ENCODE data around the gene MYADML2.

Gene MYADML2

DNA sequence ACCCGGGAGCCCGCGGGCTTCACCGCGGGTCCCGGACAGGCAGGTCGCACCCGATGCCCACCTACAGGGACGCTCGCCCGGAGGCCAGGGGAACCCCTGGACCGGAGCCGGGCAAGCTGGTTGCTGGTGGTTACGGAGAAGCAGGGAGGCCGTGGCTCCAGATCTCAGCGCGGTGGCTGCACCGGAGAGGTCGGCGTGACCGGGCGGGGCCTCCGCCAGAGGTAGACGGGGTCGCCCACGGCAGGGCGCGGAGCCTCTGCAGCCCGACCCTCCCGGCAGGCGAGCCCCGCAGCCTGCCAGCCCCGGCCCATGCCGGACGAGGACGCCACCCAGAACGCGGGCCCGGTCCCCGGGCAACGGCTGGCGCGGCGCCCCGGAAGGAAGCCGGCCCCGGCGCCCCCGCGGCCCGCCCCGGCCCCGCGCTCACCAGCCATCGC lies 36.2 kb downstream of the MYADML2 start:
- TF ChIP-seq GATA3 (IDR thresholded peaks at IDR 0.05; ENCODE audit: low read depth, low read length) (no peak), GATA2 (IDR thresholded peaks at IDR 0.05; ENCODE audit: low read depth, low read length) (no peak)

DNA sequence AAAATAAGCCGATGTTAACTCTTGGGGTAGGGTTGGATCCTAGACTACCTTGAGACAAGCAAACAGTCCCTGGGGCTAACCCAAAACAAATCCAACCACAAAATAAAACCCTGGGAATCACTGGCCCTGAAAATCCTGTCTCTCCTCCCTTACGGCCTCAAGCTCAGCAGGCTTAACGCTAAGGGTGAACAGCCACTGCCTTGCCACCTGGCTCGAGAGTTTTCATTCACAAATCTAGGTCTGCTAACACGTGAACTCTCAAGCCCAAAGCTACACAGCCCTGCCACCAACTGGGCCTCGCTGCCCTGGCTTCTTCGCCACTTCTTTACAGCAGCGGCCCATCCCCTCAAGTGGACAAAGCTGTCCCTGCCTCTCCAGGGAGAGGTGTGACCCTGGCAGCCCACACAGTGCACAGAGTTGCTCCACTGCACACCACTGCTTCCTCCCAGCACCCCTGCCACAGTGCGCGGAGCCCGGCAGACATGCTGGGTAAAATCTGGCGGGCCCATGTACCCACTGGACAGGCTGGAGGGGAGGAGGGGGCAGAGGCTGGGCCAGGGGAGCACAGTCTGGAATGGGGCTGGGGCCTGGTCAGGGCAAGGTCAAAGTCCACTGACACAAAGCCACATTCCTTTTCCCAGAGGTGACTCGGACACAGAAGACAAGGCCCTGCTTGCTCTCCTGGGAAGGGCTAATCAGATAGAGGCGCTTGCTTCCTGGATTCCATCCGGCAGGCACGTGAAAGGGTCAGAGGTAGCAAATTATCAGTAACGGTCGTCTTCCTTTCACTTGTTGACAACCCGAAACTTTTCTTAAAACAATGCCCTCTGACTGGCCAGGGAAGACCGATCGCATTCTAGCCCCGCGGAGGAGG lies 36.8 kb downstream of the MYADML2 start:
- TF ChIP-seq GATA2 (IDR thresholded peaks at IDR 0.05; ENCODE audit: low read depth, low read length) (peak; percentile 35; the same call in 1 of the 2 replicates), GATA3 (IDR thresholded peaks at IDR 0.05; ENCODE audit: low read depth, low read length) (no peak)

- TF ChIP-seq GATA3 (IDR thresholded peaks at IDR 0.05; ENCODE audit: low read depth, low read length) (no peak), GATA2 (IDR thresholded peaks at IDR 0.05; ENCODE audit: low read depth, low read length) (no peak)
Measured at GRCh38 chr17:81909231-81909630, 37.8 kb downstream of the MYADML2 start.

GRCh38 chr17:81908793-81909192 lies 38.2 kb downstream of the MYADML2 start:
- TF ChIP-seq GATA3 (IDR thresholded peaks at IDR 0.05; ENCODE audit: low read depth, low read length) (no peak), GATA2 (IDR thresholded peaks at IDR 0.05; ENCODE audit: low read depth, low read length) (no peak)

DNA sequence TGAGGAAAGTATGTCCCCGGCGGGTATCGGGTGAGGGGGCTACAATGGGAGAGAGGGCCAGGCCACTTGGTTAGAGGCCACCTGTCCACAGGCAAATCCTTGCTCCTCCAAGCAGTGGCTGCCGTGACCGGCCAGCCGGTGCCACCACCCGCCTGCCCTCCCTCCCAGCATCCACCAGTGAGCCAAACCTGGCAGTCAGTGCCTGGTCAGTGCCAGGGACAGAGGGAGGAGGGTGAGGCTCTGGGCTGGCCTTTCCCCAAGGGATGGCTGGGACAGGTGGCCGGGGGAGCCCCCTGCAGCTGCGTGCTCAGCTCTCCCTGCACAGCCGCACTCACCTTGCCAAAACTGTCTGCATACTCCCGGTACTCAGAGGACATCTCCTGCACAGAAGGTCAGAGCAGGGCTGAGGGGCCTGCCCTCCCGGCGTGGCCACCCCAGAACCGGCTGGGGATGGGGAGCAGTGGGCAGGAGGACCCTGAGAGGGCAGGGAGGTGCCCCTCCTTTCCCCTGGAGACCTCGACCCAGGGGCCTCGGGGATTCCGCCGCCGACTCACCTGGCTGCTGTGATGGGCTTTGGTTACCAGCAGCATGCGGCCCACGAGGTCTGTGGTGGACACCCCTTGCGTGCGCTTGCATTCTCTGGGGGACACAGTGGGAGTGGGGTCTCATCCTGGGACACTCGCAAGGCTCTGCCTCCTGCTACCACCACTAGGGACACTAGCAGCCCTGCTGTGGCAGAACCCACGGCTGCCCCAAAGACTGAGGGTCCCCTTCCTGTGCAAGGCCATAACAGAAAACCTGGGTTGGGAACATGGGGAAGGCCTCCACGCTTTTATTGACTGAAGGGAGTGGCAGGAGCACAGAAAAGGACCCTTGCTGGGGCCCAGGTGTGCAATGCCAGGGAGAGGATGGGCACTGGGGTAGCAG lies 39.6 kb downstream of the MYADML2 start:
- TF ChIP-seq GATA3 (IDR thresholded peaks at IDR 0.05; ENCODE audit: low read depth, low read length): no peak
- no peak for TF ChIP-seq GATA2 (IDR thresholded peaks at IDR 0.05; ENCODE audit: low read depth, low read length)

DNA sequence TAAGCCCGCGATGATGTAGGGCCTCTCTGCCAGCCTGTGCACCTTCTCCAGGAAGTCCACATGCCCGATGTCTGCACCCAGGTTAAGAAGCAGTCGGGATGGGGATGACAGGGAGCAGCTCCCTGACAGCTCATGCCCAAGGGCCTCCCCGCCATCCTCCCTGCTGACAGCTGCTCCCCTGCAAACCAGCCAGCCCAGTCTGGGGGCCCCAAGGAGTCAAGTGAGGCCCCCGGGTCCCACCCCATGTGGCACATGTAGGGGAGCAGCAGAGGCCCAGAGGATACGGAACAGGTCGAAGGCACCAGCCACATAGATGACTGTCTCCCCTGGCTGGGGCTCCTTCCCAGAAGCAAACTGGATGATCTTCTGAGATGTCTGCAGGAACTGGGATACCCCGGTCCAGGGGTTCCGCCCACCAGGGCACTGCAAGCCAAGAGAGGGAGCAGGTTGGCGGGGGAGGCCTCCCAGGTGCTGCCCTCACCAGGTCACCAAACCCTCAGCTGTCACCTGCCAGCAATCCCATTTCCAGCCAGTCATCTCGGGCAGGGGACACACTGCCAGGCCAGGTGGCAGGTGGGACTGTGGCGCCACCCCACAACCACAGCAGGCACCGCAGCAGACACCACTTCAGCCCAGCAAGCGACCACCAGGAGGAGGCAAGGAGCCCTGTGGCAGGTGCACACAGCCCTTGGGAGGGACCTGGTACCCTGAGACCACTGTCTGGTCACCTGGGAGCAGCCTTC lies 40.4 kb downstream of the MYADML2 start:
- TF ChIP-seq GATA3 (IDR thresholded peaks at IDR 0.05; ENCODE audit: low read depth, low read length) (no peak), GATA2 (IDR thresholded peaks at IDR 0.05; ENCODE audit: low read depth, low read length) (no peak)

DNA sequence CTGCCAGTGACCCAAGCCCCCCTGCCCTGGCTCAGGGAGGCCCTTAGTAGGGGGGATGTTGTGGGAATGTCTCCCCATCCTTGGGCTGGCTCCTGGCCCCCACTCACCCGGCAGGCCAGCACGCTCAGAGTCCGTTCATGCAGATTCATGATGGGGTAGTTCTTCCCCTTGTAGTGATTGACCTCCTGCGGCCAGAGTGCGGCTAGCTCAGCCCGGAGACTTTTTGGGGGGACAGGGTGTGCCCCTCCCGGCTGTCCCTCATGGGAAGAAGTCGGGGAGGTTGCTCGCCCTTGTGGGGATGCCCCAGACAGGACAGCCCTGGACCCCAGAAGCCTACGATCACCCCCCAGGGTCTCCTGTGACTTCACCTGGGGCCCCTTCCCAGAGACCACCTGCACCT lies 41.0 kb downstream of the MYADML2 start:
- TF ChIP-seq GATA3 (IDR thresholded peaks at IDR 0.05; ENCODE audit: low read depth, low read length): no peak
- TF ChIP-seq GATA2 (IDR thresholded peaks at IDR 0.05; ENCODE audit: low read depth, low read length): no peak

GRCh38 chr17:81905424-81905875 lies 41.6 kb downstream of the MYADML2 start:
- TF ChIP-seq GATA2 (IDR thresholded peaks at IDR 0.05; ENCODE audit: low read depth, low read length) (no peak), GATA3 (IDR thresholded peaks at IDR 0.05; ENCODE audit: low read depth, low read length) (no peak)

DNA sequence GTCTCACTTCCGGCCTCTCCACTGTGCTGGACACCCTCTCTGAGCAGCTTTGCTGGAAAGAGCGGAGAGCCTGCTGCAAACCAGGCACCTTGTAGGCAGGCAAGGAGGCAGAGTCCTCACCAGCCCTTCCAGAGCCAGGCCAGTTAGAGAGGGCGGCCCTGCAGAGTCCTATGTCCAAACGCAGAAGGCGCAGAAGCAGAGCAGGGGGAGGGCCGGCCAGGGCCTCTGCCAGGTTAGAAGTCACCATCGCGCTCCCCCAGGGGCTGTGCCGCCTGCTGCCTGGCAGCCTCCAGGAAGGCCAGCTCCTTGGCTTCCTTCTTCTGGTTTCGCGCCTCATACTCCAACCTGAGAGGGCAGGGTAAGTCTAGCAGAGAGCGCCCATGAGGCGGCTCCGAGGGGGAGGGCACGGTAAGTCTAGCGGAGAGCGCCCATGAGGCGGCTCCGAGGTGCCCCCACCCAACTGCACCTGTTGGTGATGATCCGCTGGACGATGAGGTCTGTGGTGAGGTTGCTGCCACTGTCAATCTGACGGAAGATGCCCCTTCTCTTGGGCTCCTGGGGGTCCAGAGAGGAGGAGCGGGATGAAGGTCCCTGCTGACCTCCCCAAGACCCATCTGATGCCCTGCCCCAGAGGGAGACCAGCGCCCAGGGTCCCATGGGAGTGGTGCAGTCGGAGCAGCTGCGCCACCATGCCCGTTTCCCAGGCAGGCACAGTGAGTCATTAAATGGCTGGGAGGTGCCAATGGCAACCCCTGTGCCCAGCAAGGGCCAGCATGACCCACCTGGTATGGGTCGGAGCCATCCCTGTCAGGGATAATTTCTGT lies 42.2 kb downstream of the MYADML2 start:
- TF ChIP-seq GATA3 (IDR thresholded peaks at IDR 0.05; ENCODE audit: low read depth, low read length) (no peak), GATA2 (IDR thresholded peaks at IDR 0.05; ENCODE audit: low read depth, low read length) (no peak)

GRCh38 chr17:81903896-81904599 lies 43.0 kb downstream of the MYADML2 start:
- TF ChIP-seq GATA3 (IDR thresholded peaks at IDR 0.05; ENCODE audit: low read depth, low read length) (no peak), GATA2 (IDR thresholded peaks at IDR 0.05; ENCODE audit: low read depth, low read length) (no peak)

- no peak for TF ChIP-seq GATA3 (IDR thresholded peaks at IDR 0.05; ENCODE audit: low read depth, low read length)
- TF ChIP-seq GATA2 (IDR thresholded peaks at IDR 0.05; ENCODE audit: low read depth, low read length): no peak
Measured at GRCh38 chr17:81903415-81903831, 43.6 kb downstream of the MYADML2 start.

GRCh38 chr17:81902653-81903414 lies 44.2 kb downstream of the MYADML2 start:
- TF ChIP-seq GATA2 (IDR thresholded peaks at IDR 0.05; ENCODE audit: low read depth, low read length) (no peak), GATA3 (IDR thresholded peaks at IDR 0.05; ENCODE audit: low read depth, low read length) (no peak)

Measured in SH-SY5Y (cell line).